GM19463 (cell line): ENCODE measurements around the gene ACY1.

Experiments
- ATAC-seq: cut with Tn5 transposase; IDR thresholded peaks from one replicate; pipeline ENCODE4 v1.9.1; 2021; ENCODE audit warnings: mild to moderate bottlenecking, moderate library complexity; ENCODE audit not compliant: unreplicated experiment

Gene ACY1

GRCh38 chr3:51945926-51946705 is 37.2 kb upstream of the ACY1 start:
- ATAC-seq: no peak

DNA sequence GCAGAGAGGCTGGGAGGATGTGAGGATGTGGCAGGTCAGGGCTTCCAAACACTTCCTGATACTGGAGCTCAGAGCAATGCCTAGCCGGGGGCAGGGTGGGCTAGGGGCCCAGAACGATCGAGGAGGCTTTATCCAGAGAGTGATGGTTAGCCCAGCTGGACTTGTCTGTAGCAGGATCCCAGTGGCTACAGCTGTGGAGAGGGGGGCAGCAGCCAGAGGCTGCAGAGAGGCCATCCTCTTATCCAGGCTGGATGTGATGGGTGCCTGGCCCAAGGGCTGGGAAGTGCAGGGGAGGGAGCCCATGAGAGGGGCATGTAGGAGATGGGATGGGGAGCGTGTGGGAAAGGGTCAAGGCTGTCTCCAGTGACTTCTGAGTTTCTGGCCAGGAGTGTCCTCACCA is 36.5 kb upstream of the ACY1 start:
- no peak for ATAC-seq

DNA sequence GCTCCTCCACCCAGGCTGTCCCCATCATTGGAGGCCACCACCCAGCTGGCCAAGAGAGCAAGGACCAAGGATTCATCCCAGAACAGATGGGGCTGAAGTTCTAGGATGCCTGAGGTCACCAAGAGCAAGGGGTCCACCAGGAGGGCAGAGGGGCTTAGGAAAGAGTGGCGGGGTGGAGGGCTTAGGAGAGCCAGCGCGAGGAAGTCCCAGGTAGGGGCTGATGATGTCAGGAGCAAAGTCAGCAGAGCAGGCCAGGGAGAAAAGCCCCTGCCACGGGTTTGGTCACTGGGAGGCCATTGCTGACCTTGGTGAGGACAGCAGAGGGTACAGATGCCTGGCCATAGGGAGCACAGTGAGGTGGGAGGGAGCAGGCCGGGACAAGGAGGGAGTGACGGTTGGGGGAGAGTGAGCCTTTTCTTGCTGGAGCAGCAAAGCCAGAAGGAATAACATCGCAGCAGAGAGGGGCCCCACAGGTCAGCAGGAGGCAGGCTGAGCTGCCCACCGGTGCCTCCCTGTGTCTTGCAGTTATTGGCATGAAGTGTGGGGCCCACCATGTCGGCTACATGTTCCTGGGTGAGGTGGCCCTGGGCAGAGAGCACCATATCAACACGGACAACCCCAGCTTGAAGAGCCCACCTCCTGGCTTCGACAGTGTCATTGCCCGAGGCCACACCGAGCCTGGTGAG is 36.0 kb upstream of the ACY1 start:
- no peak for ATAC-seq

DNA sequence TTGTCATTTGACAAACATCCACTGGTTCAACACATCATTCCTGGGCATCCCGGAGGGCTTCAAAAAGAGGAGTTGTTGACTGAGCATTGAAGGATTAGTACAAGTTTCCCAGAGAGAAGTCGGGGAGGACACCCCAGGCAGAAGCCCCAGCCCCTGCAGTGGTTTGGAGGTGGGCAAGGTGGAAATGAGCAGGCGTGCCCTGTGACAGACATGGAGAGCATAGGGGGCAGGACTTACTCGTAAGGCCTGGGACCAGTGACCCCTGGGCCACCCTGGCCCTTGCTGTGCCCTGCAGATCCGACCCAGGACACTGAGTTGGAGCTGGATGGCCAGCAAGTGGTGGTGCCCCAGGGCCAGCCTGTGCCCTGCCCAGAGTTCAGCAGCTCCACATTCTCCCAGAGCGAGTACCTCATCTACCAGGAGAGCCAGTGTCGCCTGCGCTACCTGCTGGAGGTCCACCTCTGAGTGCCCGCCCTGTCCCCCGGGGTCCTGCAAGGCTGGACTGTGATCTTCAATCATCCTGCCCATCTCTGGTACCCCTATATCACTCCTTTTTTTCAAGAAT is 35.2 kb upstream of the ACY1 start:
- no peak for ATAC-seq

GRCh38 chr3:51949121-51949520 is 34.2 kb upstream of the ACY1 start:
- ATAC-seq: no peak

- no peak for ATAC-seq
Observed at GRCh38 chr3:51950899-51951298, 32.4 kb upstream of the ACY1 start.

DNA sequence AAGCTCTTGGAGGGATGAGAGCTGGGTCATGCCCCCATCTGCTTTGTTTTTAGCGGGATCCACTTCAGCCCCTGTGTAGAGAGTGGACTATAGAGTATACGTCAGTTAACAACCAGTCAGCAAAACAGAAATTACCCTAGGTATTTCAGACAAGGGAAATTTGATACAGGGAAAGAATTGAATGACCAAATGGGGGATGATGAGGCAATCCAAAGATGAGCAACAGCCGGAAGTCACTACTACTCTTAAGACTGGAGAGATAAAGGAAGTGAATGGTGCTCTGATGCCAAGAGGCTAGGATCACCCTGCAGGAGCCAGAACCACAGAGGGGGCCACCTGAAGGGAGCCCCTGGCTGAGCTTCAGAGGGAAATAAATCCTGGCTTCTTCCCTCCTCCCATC is 29.9 kb upstream of the ACY1 start:
- no peak for ATAC-seq

GRCh38 chr3:51954105-51954504 is 29.2 kb upstream of the ACY1 start:
- ATAC-seq: no peak

GRCh38 chr3:51954713-51955112 is 28.6 kb upstream of the ACY1 start:
- no peak for ATAC-seq

DNA sequence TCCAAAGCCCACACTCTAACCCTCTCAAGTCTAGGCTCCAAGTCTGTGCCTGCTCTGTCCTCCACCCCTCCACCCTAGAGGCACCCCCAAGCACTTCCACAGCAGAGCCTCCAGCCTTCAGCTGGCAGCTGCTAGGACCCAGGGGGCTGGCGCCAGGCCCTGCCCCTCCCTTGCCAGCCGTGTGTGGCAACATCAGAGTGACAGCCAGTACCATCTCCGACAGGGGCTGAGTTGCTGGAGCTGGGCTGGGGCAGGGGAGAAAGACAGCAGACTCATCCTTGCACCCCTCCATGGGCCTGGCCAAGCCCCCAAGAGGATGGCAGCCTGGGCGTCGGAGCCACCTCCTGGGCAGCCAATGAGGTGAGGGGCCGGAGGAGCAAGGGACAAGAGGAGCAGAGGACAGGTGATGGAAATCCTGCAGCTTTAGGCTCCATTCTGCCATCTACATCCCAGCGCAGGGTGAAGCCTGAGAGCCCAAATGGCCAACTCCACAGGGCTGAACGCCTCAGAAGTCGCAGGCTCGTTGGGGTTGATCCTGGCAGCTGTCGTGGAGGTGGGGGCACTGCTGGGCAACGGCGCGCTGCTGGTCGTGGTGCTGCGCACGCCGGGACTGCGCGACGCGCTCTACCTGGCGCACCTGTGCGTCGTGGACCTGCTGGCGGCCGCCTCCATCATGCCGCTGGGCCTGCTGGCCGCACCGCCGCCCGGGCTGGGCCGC is 28.0 kb upstream of the ACY1 start, which contains the start of gene GPR62:
TSS of gene GPR62 (plus strand) at position 207 of the 718 bp plus-strand sequence. CDS start at position 479, 272 bp downstream.
- ATAC-seq: no peak

DNA sequence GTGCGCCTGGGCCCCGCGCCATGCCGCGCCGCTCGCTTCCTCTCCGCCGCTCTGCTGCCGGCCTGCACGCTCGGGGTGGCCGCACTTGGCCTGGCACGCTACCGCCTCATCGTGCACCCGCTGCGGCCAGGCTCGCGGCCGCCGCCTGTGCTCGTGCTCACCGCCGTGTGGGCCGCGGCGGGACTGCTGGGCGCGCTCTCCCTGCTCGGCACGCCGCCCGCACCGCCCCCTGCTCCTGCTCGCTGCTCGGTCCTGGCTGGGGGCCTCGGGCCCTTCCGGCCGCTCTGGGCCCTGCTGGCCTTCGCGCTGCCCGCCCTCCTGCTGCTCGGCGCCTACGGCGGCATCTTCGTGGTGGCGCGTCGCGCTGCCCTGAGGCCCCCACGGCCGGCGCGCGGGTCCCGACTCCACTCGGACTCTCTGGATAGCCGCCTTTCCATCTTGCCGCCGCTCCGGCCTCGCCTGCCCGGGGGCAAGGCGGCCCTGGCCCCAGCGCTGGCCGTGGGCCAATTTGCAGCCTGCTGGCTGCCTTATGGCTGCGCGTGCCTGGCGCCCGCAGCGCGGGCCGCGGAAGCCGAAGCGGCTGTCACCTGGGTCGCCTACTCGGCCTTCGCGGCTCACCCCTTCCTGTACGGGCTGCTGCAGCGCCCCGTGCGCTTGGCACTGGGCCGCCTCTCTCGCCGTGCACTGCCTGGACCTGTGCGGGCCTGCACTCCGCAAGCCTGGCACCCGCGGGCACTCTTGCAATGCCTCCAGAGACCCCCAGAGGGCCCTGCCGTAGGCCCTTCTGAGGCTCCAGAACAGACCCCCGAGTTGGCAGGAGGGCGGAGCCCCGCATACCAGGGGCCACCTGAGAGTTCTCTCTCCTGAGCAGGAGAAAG is 27.2 kb upstream of the ACY1 start:
- ATAC-seq: no peak

DNA sequence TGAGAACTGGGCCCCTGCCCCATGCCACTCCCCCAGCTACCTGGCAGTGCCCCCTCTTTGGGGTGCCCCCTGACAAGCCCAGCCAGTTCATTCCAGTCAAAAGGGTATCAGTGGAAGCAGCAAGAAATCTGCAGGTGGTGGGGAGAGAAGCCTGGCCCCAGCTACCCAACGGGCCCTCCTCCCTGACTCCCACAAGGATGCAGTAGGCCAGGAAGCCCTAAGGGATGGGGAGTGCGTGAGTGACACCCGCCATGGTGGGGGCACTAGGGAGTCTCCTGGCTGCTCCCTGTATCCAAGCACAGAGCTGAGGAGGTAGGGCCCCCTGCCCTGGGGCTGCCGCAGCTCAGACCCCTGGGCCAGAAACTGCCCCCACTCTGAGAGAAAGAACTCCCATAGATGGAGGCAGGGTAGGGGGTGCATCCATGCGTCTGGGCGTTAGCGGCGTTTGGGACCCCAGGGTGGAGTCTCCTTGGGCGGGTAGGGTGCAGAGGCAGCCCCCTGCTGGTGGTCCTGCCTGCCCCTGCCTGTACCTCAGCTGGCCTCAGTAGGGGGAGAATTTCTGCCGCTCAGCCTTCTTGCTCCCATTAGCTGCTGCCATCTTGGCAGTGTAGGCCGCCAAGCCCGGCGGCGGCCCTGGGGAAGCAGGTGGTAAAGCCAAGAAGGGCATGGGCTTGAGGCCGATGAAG is 25.7 kb upstream of the ACY1 start:
- no peak for ATAC-seq

- ATAC-seq: no peak
Observed at GRCh38 chr3:51958603-51959521, 24.5 kb upstream of the ACY1 start.

GRCh38 chr3:51959651-51960050 is 23.7 kb upstream of the ACY1 start:
- ATAC-seq: no peak

DNA sequence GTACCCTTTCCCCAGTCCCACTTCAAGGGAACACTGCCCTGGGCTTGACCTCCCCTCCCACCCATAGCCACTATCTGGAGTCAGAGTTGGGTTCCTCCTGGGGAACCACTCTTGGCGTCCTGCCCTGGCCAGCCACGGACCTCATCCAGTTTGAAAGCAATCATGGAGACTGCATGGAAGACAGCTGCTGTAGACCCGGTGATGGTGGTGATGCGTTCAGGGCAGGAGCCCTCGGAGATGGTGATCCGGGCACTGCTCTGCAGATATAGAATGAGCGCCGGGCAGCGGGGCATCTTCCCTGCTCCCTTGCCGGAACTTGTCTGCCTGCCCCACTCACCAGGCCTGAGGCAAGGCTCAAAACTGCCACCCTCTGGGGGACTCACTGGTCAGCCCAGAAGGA is 22.9 kb upstream of the ACY1 start:
- no peak for ATAC-seq

GRCh38 chr3:51961011-51961410 is 22.3 kb upstream of the ACY1 start:
- ATAC-seq: no peak

DNA sequence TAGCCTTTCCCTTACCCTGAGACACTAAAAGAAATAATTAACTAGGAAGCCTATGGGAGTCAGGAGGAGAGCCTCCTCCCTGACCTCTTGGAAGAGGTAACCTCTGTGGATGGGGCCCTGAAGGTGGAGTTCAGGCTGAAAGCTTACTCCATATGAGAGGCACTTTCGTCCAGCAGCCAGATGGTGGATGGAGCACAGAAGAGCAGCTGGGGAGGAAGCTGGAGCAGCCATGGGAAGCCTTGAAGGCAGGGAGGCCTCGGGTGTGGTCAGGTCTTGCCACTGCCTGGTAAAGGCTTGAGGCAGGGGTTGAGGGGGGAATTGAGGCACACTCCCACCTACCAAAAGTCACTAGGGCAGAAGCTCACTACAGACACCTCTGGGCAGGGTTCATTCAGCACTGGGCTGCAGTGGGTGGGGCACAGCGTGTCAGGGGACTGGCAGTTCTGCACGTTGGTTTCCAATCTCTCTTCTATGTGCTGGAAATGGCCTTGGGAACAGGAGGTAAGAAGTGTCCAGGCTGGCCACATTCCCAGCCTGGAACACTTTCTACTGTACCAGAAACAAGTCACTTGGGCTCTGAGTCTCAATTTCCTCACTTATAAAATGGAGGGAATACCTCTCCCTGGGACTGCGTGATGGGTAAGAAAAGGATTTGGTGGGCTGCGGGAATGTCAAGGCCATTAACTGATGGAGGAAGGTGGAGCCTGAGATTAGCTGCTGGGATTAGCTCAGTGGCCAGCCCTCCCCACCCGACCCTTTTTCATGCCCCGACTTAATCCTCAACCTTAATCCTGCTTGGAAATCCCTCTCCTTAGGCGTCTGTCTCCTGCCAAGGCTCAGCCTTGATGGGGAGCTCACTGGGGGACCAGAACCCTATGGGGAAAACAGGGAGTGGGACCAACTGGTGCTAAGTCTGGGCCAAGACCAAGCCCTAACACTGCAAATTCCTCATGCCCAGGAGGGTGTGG is 21.4 kb upstream of the ACY1 start:
- no peak for ATAC-seq
